Middle frontal gyrus (tissue), 1 donor: ENCODE results near the gene RNF225.
"Not testable (repeated sequence)": the region's sequence is repeated elsewhere in the genome, so short reads cannot be mapped to it uniquely, and the experiment has no call there.

Experiments
- DNase-seq: peaks from one replicate; pipeline ENCODE4 v3.0.0-alpha.2; 2015; ENCODE audit warnings: low spot score; ENCODE audit errors: extremely low spot score

RNF225 gene

GRCh38 chr19:58361900-58362271 is 33.6 kb upstream of the RNF225 start:
- DNase-seq = no peak

GRCh38 chr19:58362272-58362994 is 33.0 kb upstream of the RNF225 start, which contains the start of gene ZNF497:
TSS of gene ZNF497 (minus strand) at chr19:58362751. CDS start at chr19:58357635, 5,116 bp downstream.
- peak; percentile 95 for DNase-seq

GRCh38 chr19:58364146-58364545 is 31.3 kb upstream of the RNF225 start:
- no peak for DNase-seq

GRCh38 chr19:58366585-58367430 is 28.6 kb upstream of the RNF225 start:
- DNase-seq = no peak

- no peak for DNase-seq
Observed at GRCh38 chr19:58367698-58368454, 27.6 kb upstream of the RNF225 start.

GRCh38 chr19:58368561-58369360 is 26.7 kb upstream of the RNF225 start:
- no peak for DNase-seq

- DNase-seq = no peak
Observed at GRCh38 chr19:58372311-58373133, 22.9 kb upstream of the RNF225 start.

GRCh38 chr19:58374200-58374599 is 21.3 kb upstream of the RNF225 start:
- no peak for DNase-seq

- DNase-seq = not testable (repeated sequence)
Observed at GRCh38 chr19:58376724-58377123, 18.7 kb upstream of the RNF225 start.

GRCh38 chr19:58379246-58379645 is 16.2 kb upstream of the RNF225 start:
- DNase-seq = no peak

GRCh38 chr19:58380037-58380661 is 15.3 kb upstream of the RNF225 start:
- DNase-seq = no peak

- DNase-seq = peak; percentile 100
Observed at GRCh38 chr19:58380662-58381459, 14.6 kb upstream of the RNF225 start, which contains the start of gene ZNF837. TSS of gene ZNF837 (minus strand) at chr19:58381030. CDS start at chr19:58369332, 11,698 bp downstream.

- no peak for DNase-seq
Observed at GRCh38 chr19:58381460-58382212, 13.8 kb upstream of the RNF225 start.

- no peak for DNase-seq
Observed at GRCh38 chr19:58382997-58383603, 12.4 kb upstream of the RNF225 start.

GRCh38 chr19:58385313-58385890 is 10.1 kb upstream of the RNF225 start:
- no peak for DNase-seq

- DNase-seq = no peak
Observed at GRCh38 chr19:58385891-58386575, 9.4 kb upstream of the RNF225 start.
